ENCODE results near the gene TCL1B.

TCL1B gene

DNA sequence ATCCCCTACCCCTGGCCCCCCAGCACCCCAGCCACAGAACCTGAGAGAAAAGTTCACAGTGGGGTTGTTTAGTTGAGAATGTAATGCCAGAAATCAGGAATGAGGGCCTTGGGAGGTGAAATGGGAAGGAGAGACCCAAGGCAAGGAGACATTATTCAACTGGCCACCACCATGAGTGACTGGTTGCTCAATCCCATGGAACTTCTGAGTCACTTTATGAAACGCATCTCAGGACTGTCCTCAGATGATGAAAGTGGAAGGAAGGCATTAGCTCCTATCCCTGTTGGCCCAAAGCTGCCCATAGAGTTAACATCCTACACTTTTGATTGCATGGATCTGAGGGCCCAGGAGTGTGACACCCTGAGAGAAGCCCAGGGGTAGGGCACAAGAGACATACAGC lies 53.1 kb downstream of the TCL1B start:
- H3K4me3 ChIP-seq (ENCODE audit: low read depth, low read length), result no peak overlapping the region
- TF ChIP-seq, protein P1, sequence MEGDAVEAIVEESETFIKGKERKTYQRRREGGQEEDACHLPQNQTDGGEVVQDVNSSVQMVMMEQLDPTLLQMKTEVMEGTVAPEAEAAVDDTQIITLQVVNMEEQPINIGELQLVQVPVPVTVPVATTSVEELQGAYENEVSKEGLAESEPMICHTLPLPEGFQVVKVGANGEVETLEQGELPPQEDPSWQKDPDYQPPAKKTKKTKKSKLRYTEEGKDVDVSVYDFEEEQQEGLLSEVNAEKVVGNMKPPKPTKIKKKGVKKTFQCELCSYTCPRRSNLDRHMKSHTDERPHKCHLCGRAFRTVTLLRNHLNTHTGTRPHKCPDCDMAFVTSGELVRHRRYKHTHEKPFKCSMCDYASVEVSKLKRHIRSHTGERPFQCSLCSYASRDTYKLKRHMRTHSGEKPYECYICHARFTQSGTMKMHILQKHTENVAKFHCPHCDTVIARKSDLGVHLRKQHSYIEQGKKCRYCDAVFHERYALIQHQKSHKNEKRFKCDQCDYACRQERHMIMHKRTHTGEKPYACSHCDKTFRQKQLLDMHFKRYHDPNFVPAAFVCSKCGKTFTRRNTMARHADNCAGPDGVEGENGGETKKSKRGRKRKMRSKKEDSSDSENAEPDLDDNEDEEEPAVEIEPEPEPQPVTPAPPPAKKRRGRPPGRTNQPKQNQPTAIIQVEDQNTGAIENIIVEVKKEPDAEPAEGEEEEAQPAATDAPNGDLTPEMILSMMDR (IDR thresholded peaks at IDR 0.05; ENCODE audit: low read depth, low read length, missing control alignments), result no peak
- DNase-seq (ENCODE audit: low read depth), result no peak
- in situ Hi-C loops (cut with HindIII; ENCODE audit: low sequenced_read_pairs), result no loop called here

DNA sequence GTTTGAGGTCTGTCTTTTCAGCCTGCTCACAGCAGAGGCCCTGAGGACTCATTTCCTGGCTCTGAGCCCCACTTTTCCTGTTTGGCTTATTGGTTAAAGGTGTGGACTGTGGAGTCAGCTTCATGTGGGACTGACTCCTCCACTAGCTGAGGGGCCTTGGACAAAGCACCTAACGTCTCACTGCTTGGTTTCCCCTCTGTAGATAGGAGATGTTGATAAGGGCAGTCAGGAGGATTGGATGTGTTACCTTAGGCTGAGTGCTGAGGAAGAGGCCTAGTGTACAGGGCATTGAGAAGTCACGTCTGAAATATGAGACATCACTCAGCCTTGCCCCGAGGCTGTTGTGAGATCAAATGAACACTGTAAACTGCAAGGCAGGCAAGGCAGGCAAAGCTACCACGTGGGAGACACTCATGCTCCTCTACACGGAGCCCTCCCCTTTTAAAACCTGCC lies 54.8 kb downstream of the TCL1B start:
- H3K4me3 ChIP-seq (ENCODE audit: low read depth, low read length), result no peak overlapping the region
- TF ChIP-seq, protein P1 (IDR thresholded peaks at IDR 0.05; ENCODE audit: low read depth, low read length, missing control alignments), result no peak
- no peak for DNase-seq (ENCODE audit: low read depth)
- in situ Hi-C loops (cut with HindIII; ENCODE audit: low sequenced_read_pairs), result no loop called here

DNA sequence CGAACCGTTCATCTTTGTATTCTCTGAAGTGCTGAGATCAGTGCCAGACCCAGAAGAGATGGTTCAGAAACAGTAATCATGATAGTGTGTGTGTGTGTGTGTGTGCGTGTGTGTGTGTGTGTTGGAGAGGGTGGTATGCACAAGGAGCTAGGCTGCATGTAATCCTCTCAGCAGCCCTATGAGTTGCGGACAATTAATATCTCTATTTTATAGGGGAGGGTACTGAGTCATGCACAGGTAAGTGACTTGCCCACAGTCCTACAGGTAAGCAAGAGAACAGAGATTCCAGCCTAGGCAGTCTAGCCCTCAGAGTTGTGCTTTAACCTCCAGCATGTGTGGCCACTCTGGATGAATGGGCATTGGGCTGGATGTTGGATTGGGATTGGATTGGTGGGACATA lies 55.6 kb downstream of the TCL1B start:
- TF ChIP-seq, protein P1 (IDR thresholded peaks at IDR 0.05; ENCODE audit: low read depth, low read length, missing control alignments), result no peak
- DNase-seq (ENCODE audit: low read depth), result no peak
- H3K4me3 ChIP-seq (ENCODE audit: low read depth, low read length), result no peak overlapping the region
- in situ Hi-C loops (cut with HindIII; ENCODE audit: low sequenced_read_pairs), result no loop called here
